Astrocyte (in vitro differentiated cells and primary cell): Measurements from ENCODE around the gene CYBA. TPM values are rescaled to one million over a fixed set of nuclear protein-coding genes. Genes with fewer than 3 reads are reported as not detected.

Experiments used
- DNase-seq: peaks from one replicate; pipeline ENCODE4 v3.0.0-alpha.2; 2010; ENCODE audit warnings: low read depth
- FAIRE-seq: peaks from 2 replicates; lab custom pipeline; 2011; peaks lifted over from hg19 to GRCh38; lab: Jason Lieb, UNC
- H2AFZ ChIP-seq: 2 replicates; pipeline ENCODE4 v1.6.0; 2012; ENCODE audit warnings: low read depth, low read length, inconsistent platforms
- H3K27ac ChIP-seq: 2 replicates; pipeline ENCODE4 v1.5.1; 2011; ENCODE audit warnings: low read depth, low read length, inconsistent platforms
- H3K27me3 ChIP-seq: 2 replicates; pipeline ENCODE4 v1.6.0; 2011; ENCODE audit warnings: low read length, inconsistent platforms; ENCODE audit not compliant: insufficient read depth
- H3K36me3 ChIP-seq: 2 replicates; pipeline ENCODE4 v1.5.1; 2011; ENCODE audit warnings: low read length, inconsistent platforms; ENCODE audit not compliant: insufficient read depth
- H3K4me1 ChIP-seq: 2 replicates; pipeline ENCODE4 v1.5.1; 2011; ENCODE audit warnings: low read length, inconsistent platforms; ENCODE audit not compliant: insufficient read depth
- H3K4me2 ChIP-seq: 2 replicates; pipeline ENCODE4 v1.6.0; 2012; ENCODE audit warnings: low read length, inconsistent platforms
- H3K4me3 ChIP-seq: 2 replicates; pipeline ENCODE4 v1.5.1; 2011; ENCODE audit warnings: low read depth, mild to moderate bottlenecking, low read length, inconsistent platforms; ENCODE audit not compliant: insufficient read depth
- H3K79me2 ChIP-seq: 2 replicates; pipeline ENCODE4 v1.6.0; 2012; ENCODE audit warnings: mild to moderate bottlenecking, low read length, inconsistent platforms; ENCODE audit not compliant: insufficient read depth
- H3K9ac ChIP-seq: 2 replicates; pipeline ENCODE4 v1.6.0; 2012; ENCODE audit warnings: mild to moderate bottlenecking, low read length, inconsistent platforms
- H3K9me3 ChIP-seq: 2 replicates; pipeline ENCODE4 v1.5.1; 2012; ENCODE audit warnings: low read depth, mild to moderate bottlenecking, low read length, inconsistent platforms; ENCODE audit not compliant: insufficient read depth
- H4K20me1 ChIP-seq: 2 replicates; pipeline ENCODE4 v1.6.0; 2012; ENCODE audit warnings: low read length, inconsistent platforms; ENCODE audit not compliant: insufficient read depth
- H3K27ac Mint-ChIP-seq: one replicate; pipeline ENCODE4 v1.8.0; 2021; ENCODE audit warnings: mild to moderate bottlenecking, mixed read lengths; ENCODE audit not compliant: unreplicated experiment
- H3K27me3 Mint-ChIP-seq: one replicate; pipeline ENCODE4 v1.8.0; 2021; ENCODE audit warnings: low read depth, mixed read lengths; ENCODE audit not compliant: unreplicated experiment
- H3K36me3 Mint-ChIP-seq: one replicate; pipeline ENCODE4 v1.8.0; 2021; ENCODE audit warnings: low read depth, mixed read lengths; ENCODE audit not compliant: unreplicated experiment
- H3K4me1 Mint-ChIP-seq: one replicate; pipeline ENCODE4 v1.8.0; 2021; ENCODE audit warnings: low read depth, mixed read lengths; ENCODE audit not compliant: unreplicated experiment
- H3K4me3 Mint-ChIP-seq: one replicate; pipeline ENCODE4 v1.8.0; 2021; ENCODE audit warnings: mild to moderate bottlenecking, moderate library complexity, mixed read lengths; ENCODE audit not compliant: unreplicated experiment
- H3K9me3 Mint-ChIP-seq: one replicate; pipeline ENCODE4 v1.8.0; 2021; ENCODE audit warnings: mild to moderate bottlenecking, mixed read lengths; ENCODE audit not compliant: unreplicated experiment
- EZH2 ChIP-seq: IDR thresholded peaks from 2 replicates; pipeline ENCODE4 v1.6.1; 2012; ENCODE audit warnings: mild to moderate bottlenecking, low read length, inconsistent platforms; ENCODE audit not compliant: insufficient read depth
- total RNA-seq: library from RNA; stranded (reverse); gene quantifications from 2 replicates; pipeline ENCODE4 v1.2.1, GENCODE V29; 2021
- TF ChIP-seq, protein P1 (sequence below): IDR thresholded peaks from 2 replicates; pipeline ENCODE4 v1.5.1; 2011; ENCODE audit warnings: low read depth, mild to moderate bottlenecking, inconsistent platforms, low read length, moderate library complexity; ENCODE audit not compliant: insufficient read depth

CYBA gene
- total RNA-seq, 1 donor from 2014 or later, result 236 TPM

DNA sequence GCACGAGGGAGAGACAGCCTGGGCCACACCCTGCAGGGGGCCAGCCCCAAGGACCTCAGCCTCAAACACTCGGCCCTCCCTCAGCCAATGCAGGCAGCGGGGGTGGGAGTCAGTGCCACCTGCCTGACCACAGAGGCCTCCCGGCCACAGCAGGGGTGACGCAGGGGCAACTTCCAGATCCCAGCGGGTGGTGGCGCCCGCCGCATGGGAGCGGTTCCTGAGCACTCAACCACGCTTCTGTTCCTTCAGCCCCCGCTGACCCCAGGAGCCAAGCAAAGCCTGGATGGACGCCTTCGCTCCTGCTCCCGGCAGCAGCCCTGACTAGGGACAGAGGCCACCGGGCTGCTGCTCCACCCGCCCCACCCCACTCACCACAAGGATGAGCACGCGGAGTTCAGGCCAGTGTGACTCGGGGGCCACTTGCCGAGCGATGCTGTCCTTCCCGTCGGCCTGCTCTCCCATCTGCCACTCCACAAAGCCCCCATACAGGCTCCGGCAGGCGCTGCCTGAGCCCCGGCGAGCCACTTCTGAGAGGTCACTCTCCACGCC lies 5.0 kb upstream of the CYBA start:
- Histone ChIP-seq H3K79me2 (peaks cover 15% of the 10 kb centered on the region), H3K9me3 (no peaks in the 10 kb centered on the region), H3K4me1 (peaks cover 6% of the 10 kb centered on the region), H3K9ac (no peak overlapping the region), H2AFZ (no peak overlapping the region), H4K20me1 (peaks cover 43% of the 10 kb centered on the region), H3K4me2 (no peak overlapping the region), H3K4me3 (no peak overlapping the region), H3K27me3 (no peaks in the 10 kb centered on the region), H3K27ac (no peak overlapping the region), H3K36me3 (no peaks in the 10 kb centered on the region)
- Mint-ChIP-seq H3K9me3 (no peaks in the 10 kb centered on the region), H3K27ac (no peak overlapping the region), H3K4me3 (no peak overlapping the region), H3K27me3 (no peaks in the 10 kb centered on the region), H3K4me1 (no peaks in the 10 kb centered on the region), H3K36me3 (no peaks in the 10 kb centered on the region)
- no peak for TF ChIP-seq EZH2
- TF ChIP-seq, protein P1, sequence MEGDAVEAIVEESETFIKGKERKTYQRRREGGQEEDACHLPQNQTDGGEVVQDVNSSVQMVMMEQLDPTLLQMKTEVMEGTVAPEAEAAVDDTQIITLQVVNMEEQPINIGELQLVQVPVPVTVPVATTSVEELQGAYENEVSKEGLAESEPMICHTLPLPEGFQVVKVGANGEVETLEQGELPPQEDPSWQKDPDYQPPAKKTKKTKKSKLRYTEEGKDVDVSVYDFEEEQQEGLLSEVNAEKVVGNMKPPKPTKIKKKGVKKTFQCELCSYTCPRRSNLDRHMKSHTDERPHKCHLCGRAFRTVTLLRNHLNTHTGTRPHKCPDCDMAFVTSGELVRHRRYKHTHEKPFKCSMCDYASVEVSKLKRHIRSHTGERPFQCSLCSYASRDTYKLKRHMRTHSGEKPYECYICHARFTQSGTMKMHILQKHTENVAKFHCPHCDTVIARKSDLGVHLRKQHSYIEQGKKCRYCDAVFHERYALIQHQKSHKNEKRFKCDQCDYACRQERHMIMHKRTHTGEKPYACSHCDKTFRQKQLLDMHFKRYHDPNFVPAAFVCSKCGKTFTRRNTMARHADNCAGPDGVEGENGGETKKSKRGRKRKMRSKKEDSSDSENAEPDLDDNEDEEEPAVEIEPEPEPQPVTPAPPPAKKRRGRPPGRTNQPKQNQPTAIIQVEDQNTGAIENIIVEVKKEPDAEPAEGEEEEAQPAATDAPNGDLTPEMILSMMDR, result no peak
- FAIRE-seq (no peak), DNase-seq (no peak)

DNA sequence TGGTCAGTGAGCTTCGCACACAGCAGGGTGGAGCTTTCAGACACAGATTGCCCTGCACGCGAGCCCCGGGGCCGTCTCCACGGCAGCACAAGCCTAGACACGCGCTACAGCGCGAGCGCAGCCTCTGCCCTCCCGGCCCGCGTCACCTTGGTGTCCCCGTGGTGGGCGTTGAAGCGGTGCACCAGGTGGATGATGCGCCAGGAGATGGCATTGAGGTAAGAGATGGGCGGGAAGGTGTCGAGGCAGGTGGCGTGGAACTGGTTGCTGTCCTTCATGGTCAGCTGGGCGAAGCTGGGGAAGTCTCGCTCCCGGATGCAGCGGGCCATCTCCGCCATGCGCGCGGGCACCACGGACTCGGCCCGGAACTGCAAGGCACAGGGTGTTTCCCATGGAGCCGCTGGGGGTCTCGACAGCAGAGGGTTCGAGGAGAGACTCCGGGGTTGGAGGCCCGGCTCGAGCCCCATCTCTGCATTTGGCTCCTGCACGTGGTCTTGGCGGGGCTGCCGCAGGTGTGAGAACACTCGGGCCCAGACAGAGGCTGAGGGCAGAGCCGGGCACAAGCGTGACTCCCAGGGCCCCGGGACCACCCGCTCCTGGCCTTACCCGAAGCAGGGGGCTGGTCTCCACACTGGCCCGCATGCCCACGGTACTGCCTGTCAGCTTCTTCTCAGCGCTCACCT lies 4.3 kb upstream of the CYBA start:
- H3K4me1 ChIP-seq, result peaks cover 6% of the 10 kb centered on the region

More for the DNA sequence above, 4.3 kb upstream of the CYBA start:
- Mint-ChIP-seq H3K4me1 (no peaks in the 10 kb centered on the region), H3K27ac (no peak overlapping the region), H3K27me3 (no peaks in the 10 kb centered on the region), H3K9me3 (no peaks in the 10 kb centered on the region), H3K4me3 (no peak overlapping the region), H3K36me3 (no peaks in the 10 kb centered on the region)
- no peaks in the 10 kb centered on the region for H3K36me3 ChIP-seq
- H3K9me3 ChIP-seq, result no peaks in the 10 kb centered on the region
- H3K4me3 ChIP-seq, result no peak overlapping the region
- H3K27me3 ChIP-seq, result no peaks in the 10 kb centered on the region
- H3K9ac ChIP-seq, result no peak overlapping the region
- no peak overlapping the region for H2AFZ ChIP-seq
- H3K4me2 ChIP-seq, result no peak overlapping the region
- no peak for TF ChIP-seq EZH2
- TF ChIP-seq, protein P1, result no peak
- peaks cover 44% of the 10 kb centered on the region for H4K20me1 ChIP-seq
- FAIRE-seq, result no peak
- no peak overlapping the region for H3K27ac ChIP-seq
- DNase-seq, result no peak
- peaks cover 14% of the 10 kb centered on the region for H3K79me2 ChIP-seq
